Testis (tissue), 3 donors: ENCODE results near the gene NDUFC1. TPM values are rescaled to one million over a fixed set of nuclear protein-coding genes. Genes with fewer than 3 reads are reported as not detected.

Source experiments
- DNase-seq: peaks from one replicate; pipeline ENCODE4 v3.0.0-alpha.2; 2019
- H3K27ac ChIP-seq, 2 donors: fragments of 200-600 bp; sonication (generic); one replicate each; pipeline ENCODE4 v1.5.1; 2019
- H3K27me3 ChIP-seq: fragments of 200-600 bp; sonication (generic); one replicate; pipeline ENCODE4 v1.5.1; 2019
- H3K36me3 ChIP-seq: fragments of 200-600 bp; sonication (generic); one replicate; pipeline ENCODE4 v1.5.1; 2017; ENCODE audit warnings: low read depth; ENCODE audit errors: missing control alignments
- H3K4me1 ChIP-seq: fragments of 200-600 bp; sonication (generic); one replicate; pipeline ENCODE4 v1.5.1; 2019
- H3K4me3 ChIP-seq, 2 donors: fragments of 200-600 bp; sonication (generic); one replicate each; pipeline ENCODE4 v1.5.1; 2017 to 2019
- H3K9me3 ChIP-seq: fragments of 200-600 bp; sonication (generic); one replicate; pipeline ENCODE4 v1.5.1; 2017
- CTCF ChIP-seq, 3 experiments: fragments of 450-650 bp in 2 of 3; fragments of 200-600 bp in 1 of 3; sonication (generic) in 1 of 3; IDR thresholded peaks; one replicate each; pipeline ENCODE4 v1.5.1; 2016 to 2019; ENCODE audit warnings: antibody characterized with exemption in 3 of 3, mild to moderate bottlenecking in 2 of 3, moderate library complexity in 1 of 3
- POLR2A ChIP-seq: fragments of 450-650 bp; IDR thresholded peaks from one replicate; pipeline ENCODE4 v1.6.1; 2017; ENCODE audit warnings: antibody characterized with exemption, mild to moderate bottlenecking, moderate library complexity
- WGBS, 2 donors: methylation state at CpG; one replicate each; pipeline ENCODE4 v1.1.5; 2018; 5-methylcytosine and 5-hydroxymethylcytosine counted together
- intact Hi-C: fragments of 100-400 bp; cut with DNase I; formaldehyde crosslinking; loops from one replicate; pipeline ENCODE4 v1.15.1; 2023; ENCODE audit warnings: low total_unique reads
- polyA plus RNA-seq: library from polyadenylated mRNA; stranded (reverse); fragments of 350-450 nt; fragmentation: Illumina TruSeq; extraction: RNeasy Lipid Tissue Mini Kit (QIAGEN cat#74804); gene quantifications from one replicate; pipeline ENCODE4 v1.2.3, GENCODE V29; 2014; ENCODE audit warnings: low read depth, low replicate concordance; ENCODE audit not compliant: insufficient read depth
- total RNA-seq, 2 donors: library from RNA; depleted of rRNA; stranded (reverse); fragments of >200 nt; gene quantifications; one replicate each; pipeline ENCODE4 v1.2.3, GENCODE V29; 2016

NDUFC1 gene
- total and polyA plus RNA-seq, 3 donors from 2014 or later = 121 to 201 (median 127) TPM

- intact Hi-C loops = no loop called here
Measured at GRCh38 chr4:139253046-139253445, 49.2 kb downstream of the NDUFC1 start.

GRCh38 chr4:139247700-139248238 lies 54.5 kb downstream of the NDUFC1 start:
- TF ChIP-seq POLR2A (no peak), CTCF (IDR thresholded peaks at IDR 0.05) (no peak)
- H3K4me3 ChIP-seq = no peak overlapping the region
- 37 to 57% methylated on average over 4 of the region's 4 CpGs for WGBS, 2 donors
- no peaks in the 10 kb centered on the region for H3K9me3 ChIP-seq
- no peaks in the 10 kb centered on the region for H3K27me3 ChIP-seq
- H3K36me3 ChIP-seq = no peaks in the 10 kb centered on the region
- H3K4me1 ChIP-seq = peaks cover 6% of the 10 kb centered on the region
- intact Hi-C loops = no loop called here
- DNase-seq = no peak
- no peak overlapping the region for H3K27ac ChIP-seq

More at GRCh38 chr4:139253046-139253445, 49.2 kb downstream of the NDUFC1 start:
- DNase-seq = no peak
- TF ChIP-seq CTCF (IDR thresholded peaks at IDR 0.05) (no peak), POLR2A (no peak)
- Histone ChIP-seq H3K4me1 (no peaks in the 10 kb centered on the region), H3K27ac (no peak overlapping the region), H3K9me3 (no peaks in the 10 kb centered on the region), H3K4me3 (no peak overlapping the region), H3K27me3 (no peaks in the 10 kb centered on the region), H3K36me3 (no peaks in the 10 kb centered on the region)

DNA sequence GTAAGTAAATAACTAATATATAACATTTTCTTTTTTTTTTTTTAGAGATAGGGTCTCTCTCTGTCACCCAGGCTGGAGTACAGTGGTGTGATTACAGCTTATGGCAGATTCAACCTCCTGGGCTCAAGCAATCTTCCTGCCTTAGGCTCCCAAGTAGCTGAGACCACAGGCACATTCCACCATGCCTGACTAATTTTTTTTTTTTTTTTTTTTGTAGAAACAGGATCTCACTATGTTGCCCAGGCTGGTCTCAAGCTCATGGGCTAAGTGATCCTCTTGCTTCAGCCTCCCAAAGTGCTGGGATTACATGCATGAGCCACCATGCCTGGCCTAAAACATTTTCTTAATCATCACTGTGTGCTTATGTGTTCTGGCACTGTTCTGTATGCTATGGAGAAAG lies 55.0 kb downstream of the NDUFC1 start:
- Histone ChIP-seq H3K4me1 (peaks cover 9% of the 10 kb centered on the region), H3K4me3 (no peak overlapping the region), H3K36me3 (no peaks in the 10 kb centered on the region), H3K27me3 (no peaks in the 10 kb centered on the region), H3K27ac (no peak overlapping the region), H3K9me3 (no peaks in the 10 kb centered on the region)
- TF ChIP-seq CTCF (IDR thresholded peaks at IDR 0.05) (no peak), POLR2A (no peak)
- intact Hi-C loops = no loop called here
- no peak for DNase-seq

- 46 to 51% methylated on average over 3 of the region's 3 CpGs for WGBS, 2 donors
- Histone ChIP-seq H3K27me3 (no peaks in the 10 kb centered on the region), H3K4me1 (peaks cover 9% of the 10 kb centered on the region), H3K27ac (no peak overlapping the region), H3K36me3 (no peaks in the 10 kb centered on the region), H3K9me3 (no peaks in the 10 kb centered on the region), H3K4me3 (no peak overlapping the region)
- TF ChIP-seq CTCF (IDR thresholded peaks at IDR 0.05) (no peak), POLR2A (no peak)
- no peak for DNase-seq
- intact Hi-C loops = no loop called here
Measured at GRCh38 chr4:139246166-139246565, 56.1 kb downstream of the NDUFC1 start.

- no peak for DNase-seq
- H3K4me1 ChIP-seq = peaks cover 9% of the 10 kb centered on the region
- no peaks in the 10 kb centered on the region for H3K27me3 ChIP-seq
- H3K27ac ChIP-seq = no peak overlapping the region
- H3K9me3 ChIP-seq = no peaks in the 10 kb centered on the region
- TF ChIP-seq CTCF (IDR thresholded peaks at IDR 0.05) (no peak), POLR2A (no peak)
- 61 to 66% methylated on average over 1 of the region's 1 CpG for WGBS, 2 donors
- H3K36me3 ChIP-seq = no peaks in the 10 kb centered on the region
- intact Hi-C loops = no loop called here
- H3K4me3 ChIP-seq = no peak overlapping the region
Measured at GRCh38 chr4:139245590-139245989, 56.7 kb downstream of the NDUFC1 start.
